HG02943 (cell line): Measurements from ENCODE around the gene GALNT17.
"Not testable (repeated sequence)": the region's sequence is repeated elsewhere in the genome, so short reads cannot be mapped to it uniquely, and the experiment has no call there.

Source experiments
- ATAC-seq: cut with Tn5 transposase; IDR thresholded peaks from one replicate; pipeline ENCODE4 v1.9.1; 2021; ENCODE audit warnings: mild to moderate bottlenecking, low read depth, moderate library complexity; ENCODE audit not compliant: unreplicated experiment

Gene GALNT17

DNA sequence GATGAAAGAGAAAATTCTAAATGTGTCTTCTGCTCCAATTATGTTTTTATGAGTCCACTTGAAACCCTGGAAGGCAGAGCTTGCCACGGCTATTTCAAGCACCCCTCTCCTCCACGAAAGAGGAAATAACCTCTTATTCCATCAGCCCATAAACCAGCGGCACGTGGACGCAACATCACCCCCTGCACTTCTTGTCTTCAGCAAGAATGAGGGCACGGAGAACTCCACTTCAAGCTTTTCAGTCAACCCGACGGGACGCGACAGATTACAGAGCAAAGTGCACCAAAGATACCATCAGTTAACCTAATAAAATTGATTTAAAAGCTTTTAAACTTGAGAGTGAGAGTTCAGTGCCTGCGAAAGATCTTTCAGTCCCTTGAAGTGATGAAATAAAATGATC, 406.3 kb downstream of the GALNT17 start:
- ATAC-seq = no peak

DNA sequence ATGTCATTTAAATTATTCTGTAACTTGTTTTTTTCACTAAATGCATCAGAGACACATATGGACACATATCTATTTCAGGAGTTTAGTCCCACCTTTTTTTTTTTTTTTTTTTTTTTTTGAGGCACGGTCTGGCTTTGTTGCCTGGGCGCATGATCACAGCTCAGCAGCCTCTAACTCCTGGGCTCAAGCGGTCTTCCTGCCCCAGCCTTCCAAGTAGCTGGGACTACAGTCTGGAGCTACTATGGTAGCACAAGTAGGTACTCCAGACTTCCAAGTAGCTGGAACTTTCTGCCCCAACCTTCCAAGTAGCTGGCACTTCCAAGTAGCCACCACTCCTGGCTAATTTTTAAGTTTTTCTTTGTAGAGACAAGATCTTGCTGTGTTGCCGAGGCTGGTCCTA, 407.7 kb downstream of the GALNT17 start:
- ATAC-seq = no peak

DNA sequence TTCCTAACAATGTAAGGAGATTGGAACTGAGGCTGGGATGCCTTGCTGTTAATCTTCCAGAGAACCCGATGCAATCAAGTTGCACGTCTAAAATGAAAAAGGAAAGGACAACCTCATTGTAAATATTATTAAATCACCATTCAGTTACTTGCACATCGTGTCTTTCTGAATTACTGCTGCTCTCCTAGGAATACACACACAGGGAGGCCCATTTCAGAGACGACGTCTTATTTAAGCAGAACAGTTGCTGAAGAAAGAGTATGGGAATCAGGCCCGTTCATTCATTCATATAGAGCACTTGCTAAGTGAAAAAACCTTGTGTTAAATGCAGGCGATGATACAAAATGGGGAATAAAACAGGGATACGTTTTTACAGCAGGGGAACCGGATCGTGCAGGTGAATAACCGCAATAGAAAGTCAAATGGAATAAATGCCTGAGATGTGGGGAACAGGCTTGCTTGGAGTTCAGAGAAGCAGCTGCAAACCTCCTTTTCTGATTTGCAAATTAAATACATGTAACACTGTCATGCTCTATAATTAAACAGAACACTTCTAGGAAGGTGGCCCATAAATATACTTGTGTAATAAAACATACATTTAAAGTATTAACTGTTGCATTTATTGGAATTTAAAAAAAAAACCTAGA, 409.9 kb downstream of the GALNT17 start:
- no peak for ATAC-seq

DNA sequence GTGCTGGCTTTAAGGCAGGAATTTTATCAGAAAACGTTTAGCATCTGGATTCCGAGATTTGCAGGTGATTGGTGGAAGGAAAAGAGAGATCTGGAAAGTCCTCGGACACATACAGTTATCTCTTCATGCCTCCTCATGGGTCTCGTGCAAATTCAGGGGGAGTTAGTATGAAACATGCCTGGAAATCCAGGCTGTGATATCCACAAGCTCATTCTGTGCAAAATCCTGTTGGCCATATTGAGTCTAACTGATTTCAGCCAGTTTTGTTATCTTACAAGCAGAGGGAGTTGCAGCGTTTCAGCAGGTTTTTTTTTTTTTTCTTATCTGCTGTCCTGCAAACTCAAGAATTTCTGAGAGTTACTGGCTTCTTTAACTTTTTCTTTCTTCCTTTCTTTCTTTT, 411.5 kb downstream of the GALNT17 start:
- ATAC-seq = no peak

DNA sequence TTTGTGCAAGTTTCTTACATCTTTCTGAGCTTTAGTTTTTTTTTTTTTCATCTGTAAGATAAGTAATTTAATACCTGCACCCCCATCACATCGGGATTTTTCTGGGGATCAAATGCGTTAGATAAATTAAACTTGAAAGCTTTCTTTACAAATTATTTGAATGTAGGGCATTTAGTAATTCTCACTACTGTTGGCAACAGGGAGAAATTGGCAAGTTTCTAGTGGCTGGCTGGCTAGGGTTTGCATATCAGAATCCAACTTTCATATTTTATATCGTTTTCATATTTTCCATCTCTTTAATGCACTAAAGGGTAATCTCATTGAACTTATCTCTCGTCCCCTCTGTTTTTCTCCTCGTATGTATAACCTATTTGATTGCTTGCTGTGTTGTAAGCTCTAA, 412.9 kb downstream of the GALNT17 start:
- no peak for ATAC-seq

DNA sequence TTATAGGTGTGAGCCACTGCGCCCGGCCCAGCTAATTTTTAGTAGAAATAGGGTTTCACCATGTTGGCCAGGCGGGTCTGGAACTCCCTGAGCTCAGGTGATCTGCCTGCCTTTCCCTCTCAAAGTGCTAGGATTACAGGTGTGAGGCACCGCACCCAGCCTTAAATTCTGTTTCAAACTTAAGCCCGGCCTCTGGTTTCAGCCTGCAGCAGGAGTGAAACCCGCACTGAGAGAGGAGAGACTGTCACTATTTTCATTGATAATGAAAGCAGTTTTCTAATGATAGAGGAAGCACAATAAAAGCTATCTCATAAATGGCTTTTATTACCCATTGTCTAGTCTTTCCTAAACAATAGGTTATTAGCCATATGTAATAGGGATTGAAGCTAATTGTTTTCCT, 415.5 kb downstream of the GALNT17 start:
- ATAC-seq = no peak

DNA sequence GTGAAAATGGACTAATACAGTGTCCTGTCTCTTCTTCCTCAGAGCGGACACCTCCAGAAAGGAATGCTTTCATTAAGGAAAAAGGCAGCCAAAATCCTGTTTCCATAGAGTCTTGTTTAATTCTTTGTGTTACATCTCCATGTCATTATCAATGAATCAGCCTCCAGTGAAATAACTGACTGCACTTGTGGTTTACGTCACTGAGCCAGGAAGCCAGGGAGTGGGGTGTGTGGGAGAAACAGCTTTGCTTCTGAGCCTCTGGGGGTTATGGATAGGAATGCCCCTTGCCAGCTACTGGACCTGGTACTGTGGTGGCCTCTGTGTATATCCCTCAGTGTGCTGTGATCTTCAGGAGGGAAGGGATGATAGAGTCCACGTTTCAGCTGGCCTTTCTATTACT, 416.8 kb downstream of the GALNT17 start:
- no peak for ATAC-seq

DNA sequence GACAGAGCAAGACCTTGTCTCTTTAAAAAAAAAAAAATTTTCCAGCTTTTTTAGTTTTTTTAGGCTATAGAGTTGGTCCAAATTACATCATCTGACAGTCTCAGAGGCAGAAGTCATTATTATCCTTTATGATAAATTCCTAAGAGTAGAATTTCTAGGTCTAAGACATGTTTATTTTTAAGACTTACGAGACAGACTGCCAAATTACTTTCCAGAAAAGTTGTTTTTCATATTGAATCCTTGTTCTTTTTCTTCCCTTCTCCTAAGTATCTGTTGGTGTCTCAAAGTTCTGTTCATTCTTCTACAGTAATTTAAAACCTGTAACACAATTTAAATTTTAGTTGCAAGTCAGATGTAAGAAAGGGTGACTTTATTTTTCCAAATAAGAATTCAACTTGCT, 421.4 kb downstream of the GALNT17 start:
- ATAC-seq = no peak

DNA sequence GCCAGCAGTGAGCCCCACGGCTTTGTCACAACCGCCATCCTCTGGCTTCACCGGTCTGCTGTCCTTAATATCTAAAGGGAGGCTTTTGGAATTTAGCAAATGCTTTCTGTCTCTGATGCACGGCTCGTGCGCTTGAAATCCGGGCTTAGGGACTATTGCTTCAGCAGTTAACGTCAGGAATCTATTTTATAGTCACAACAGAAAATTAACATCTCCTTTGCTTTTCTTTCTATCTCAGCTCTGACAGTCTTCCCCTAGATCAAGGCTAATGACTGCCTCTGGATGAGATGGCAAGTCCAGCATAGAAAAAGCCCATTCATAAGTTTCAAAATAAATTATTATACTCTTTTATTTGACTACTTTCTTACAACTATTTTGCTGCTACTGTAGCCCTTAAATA, 423.8 kb downstream of the GALNT17 start:
- no peak for ATAC-seq

DNA sequence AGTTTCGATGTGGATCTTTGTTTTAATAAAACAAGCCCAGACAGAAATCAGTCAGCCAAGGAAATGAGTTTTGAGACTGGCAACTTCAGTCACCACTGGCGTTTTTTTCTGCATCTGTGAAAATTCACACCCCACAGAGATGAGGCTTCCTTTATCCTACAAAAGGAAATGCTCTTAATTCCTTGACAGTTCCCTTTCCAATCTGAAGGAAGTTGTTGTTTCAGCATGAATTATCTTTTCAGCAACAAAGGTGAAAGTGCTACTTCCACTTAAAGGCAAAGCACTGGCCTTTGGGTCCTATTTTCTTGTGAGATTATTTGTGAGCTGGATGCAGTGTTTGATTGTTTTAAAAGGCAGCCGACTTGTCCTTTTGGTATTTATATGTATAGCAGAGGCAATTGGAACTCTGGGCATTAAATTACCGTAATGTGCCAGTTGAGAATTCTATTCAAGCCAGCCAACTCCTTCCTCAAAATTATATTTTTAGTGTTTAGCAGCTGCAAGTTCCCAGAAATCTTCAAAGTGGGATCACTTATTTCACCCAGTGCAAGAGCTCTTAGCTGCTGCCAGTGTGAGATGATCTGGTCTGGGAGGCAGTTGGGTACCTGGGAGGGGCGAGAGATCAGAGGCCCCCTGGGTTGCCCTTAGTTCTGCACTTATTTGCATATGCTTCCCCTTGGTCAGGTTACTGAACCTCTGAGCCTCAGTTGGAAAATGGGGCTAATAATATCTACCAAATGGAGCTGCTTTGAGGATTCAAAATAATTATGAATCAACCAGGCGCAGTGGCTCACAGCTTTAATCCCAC, 427.1 kb downstream of the GALNT17 start:
- ATAC-seq = no peak

DNA sequence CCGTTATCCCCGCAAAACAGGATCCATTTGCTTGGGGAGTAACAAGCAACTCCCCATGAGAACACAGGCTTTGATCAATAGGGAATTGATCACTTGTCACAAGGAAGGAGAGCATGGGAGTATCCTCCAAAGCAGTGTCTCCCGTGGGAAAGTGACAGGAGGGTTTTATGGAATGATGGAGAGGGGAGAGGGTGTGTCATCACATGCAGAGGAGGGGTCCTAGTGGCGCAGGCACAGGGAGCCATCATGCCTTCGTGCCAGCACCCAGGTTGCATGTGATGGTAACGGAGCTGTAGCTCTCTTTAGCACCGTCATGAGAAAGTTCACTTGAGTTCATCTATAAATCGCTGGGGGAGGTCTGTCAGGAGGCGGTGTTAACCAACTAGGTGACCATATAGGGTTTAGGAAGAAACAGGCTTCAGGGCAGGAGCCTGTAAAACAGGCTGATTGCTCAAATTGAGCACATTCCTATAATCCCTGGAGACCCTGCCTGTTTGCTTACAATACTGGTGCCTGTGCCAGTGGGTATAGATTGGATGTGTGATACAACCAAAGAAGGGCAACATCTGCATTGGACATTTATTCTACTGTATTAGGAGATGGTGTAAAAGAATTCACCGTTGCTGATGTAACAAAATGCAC, 428.5 kb downstream of the GALNT17 start:
- ATAC-seq = no peak

DNA sequence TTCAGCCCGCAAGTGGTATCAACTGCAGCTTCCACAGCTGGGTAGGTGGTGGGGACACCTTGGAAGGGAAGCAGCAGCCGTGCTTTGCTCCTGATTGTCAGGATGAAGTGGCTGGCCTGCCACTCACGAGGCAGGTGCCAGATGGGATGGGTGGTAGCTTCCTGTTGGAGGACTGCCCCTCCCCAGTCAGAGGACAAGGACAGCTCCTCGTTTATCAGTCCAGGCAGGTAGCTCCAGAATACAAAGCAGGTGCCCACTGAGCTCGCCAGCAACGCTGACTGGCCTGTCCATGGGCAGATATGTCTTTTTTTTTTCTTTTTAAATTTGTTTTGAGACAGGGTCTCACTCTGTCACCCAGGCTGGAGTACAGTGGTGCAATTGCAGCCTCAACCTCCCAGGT, 431.3 kb downstream of the GALNT17 start:
- no peak for ATAC-seq

DNA sequence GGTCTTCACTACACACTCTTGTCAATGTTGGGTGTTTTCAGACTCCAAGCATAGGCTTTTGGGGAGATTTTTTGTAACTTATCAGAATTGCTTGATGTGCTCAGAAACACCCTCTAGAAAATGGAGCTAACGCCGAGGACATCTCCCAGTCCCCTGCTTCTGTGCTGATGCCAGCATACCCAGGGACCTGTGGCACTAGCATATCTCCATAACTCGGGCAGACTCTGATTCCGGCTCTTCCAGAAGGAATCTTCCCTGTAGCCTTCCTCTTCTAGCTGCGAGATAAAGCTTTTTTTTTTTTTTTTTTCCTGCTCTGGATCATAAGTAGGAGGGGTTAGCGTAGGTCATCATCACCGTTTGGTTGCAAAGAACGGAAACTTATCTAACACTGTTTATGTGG, 434.4 kb downstream of the GALNT17 start:
- no peak for ATAC-seq

DNA sequence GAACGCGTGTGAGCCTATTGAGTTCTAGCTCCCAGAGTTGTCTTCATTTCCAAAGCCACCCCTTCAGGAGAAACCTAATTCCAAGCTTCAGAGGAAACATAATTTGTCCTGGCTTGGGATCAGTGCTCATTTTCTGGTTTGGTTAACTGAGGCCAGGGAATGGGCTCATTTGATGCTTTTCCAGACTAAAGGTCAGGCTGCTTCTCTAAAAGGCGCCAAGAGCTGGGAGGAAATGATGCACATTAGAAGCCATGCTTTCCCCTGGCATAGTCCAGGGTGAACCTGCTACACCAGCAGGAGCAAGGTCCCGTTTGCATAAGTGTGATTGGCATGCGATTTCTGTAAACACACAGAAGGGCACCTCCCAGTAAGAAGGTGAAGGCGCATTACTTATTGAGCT, 435.0 kb downstream of the GALNT17 start:
- ATAC-seq = no peak

DNA sequence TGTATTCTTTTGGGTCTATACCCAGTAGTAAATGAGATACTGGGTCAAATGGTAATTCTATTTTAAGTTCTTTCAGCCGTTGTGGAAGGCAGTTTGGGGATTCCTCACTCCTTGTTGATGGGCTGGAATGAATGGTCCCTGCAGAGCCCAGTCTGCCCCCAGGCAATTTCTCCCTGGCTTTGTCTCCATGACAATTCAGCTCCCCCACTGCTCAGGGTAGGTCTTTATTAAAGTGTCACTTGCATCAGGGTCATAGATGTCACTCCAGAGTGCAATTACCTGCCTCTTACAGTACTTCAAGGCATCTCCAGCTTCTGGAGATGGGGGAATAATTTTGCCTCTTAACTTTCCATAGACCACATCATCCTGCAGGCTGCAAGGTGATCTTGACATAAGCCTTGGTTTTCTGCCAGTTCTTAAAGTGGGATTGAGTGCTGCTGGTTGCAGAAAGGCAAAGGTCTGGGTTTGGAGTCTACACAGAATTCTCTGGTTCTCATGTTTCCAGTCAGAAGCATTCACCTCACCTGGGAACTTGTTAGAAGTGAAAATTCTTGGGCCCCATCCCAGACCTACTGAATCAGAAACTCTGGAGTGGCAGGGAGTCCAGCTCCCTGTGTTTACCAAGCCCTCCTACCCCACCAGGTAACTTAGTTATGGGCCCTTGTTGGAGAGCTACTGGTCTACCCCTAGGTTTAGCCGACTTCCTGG, 442.4 kb downstream of the GALNT17 start:
- ATAC-seq = no peak

DNA sequence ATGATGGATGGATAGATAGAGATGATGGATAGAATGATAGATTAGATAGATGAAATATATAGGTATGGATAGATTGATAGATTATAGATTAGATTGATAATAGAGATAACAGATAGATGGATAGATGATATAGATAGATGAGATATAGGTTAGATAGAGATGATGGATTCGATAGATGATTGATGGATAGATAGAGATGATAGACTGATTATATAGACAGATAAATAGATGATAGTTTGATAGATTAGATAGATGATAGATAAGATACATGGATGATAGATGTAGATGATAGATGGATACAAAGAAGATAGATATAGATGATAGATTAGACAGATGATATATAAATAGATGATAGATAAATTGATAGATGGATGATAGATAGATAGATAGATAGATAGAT, 448.1 kb downstream of the GALNT17 start:
- ATAC-seq = no peak

DNA sequence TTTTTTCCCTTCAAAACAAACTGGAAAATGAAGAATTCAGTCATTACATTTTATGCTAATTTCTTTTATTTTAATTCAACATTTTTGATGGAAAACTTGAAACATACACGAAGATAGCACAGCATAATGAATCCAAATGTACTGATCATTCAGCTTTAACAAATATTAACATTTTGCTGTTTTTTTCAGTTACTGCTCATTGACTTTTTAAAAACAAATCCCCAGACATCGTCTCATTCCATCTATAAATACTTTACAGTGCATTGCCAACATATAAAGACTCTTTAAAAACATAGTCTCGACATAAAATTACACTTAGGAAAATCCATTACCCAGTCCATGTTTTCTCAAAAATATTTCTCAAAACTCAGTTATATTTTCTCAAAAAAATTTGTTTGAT, 452.3 kb downstream of the GALNT17 start:
- ATAC-seq = no peak

DNA sequence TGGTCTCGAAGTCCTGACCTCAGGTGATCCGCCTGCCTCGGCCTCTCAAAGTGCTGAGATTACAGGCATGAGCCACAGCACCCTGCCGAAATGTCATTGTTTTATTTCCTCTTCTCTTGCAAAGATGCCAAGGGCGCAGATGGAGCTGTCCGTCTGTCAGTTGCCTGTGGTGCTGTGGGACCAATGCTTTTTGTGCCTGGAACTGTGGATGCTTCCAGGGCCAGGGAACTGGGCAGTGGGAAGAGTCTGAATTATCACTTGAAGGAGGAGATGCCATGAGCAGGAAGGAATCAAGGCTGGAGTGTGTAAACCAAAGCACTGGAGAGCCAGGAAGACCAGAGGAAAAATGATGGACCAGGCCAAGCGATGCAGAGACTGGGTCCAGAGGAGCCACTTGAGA, 459.9 kb downstream of the GALNT17 start:
- ATAC-seq = no peak

DNA sequence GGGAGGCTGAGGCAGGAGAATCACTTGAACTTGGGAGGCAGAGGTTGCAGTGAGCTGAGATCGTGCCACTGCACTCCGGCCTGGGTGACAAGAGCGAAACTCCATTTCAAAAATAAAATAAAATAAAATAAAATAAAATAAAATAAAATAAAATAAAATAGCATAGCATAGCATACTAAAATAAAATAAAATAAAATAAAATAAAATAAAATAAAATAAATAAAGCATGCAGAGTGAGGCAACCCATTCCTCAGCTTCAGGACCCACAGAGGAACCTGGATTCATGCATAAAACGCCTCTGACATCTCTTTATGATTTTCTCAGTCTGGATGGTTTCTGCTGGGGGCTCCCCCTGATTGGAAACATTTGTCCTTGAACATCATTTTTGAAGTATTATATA, 460.4 kb downstream of the GALNT17 start:
- not testable (repeated sequence) for ATAC-seq

DNA sequence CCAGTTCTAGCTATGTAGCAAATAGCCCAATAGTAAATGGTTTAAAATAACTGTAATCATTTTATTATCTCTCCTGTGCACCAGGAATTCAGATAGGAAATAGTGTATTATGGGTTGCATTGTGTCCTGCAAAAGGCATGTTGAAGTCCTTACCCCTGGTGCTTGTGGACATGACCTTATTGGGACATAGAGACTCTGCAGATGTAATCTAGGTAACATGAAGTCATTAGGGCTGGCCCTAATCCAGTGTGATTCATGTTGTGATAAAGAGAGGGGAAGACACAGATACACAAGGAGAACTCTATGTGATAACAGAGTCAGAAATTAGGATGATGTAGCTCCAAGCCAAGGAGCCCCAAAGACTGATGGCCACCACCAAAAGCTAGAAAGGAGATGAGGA, 462.8 kb downstream of the GALNT17 start:
- ATAC-seq = no peak

DNA sequence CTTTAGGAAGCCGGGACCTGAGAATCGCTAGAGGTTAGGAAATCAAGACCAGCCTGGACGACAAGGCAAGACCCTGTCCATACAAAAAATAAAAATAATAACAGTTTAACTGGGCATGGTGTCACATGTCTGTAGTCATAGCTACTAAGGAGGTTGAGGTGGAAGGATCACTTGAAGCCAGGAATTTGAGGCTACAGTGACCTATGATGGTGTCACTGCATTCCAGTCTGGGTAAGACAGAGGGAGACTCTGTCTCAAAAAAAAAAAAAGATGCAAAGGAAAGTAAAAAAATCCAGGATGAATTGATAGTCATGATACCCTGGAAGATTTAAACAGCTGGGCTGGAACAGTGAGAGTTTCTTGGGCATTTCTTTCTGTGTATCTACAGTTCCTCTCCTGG, 463.2 kb downstream of the GALNT17 start:
- no peak for ATAC-seq
